SK-N-MC (cell line): ENCODE measurements around the gene TMEM185B.

ENCODE experiments used
- EZH2 ChIP-seq: fragments of 200-600 bp; sonication (generic); IDR thresholded peaks from one replicate; pipeline ENCODE4 v1.6.1; 2017; ENCODE audit warnings: antibody characterized with exemption
- POLR2AphosphoS5 ChIP-seq: IDR thresholded peaks from 2 replicates; pipeline ENCODE4 v1.6.1; 2012; ENCODE audit warnings: mild to moderate bottlenecking, low read depth, low read length, borderline replicate concordance

DNA sequence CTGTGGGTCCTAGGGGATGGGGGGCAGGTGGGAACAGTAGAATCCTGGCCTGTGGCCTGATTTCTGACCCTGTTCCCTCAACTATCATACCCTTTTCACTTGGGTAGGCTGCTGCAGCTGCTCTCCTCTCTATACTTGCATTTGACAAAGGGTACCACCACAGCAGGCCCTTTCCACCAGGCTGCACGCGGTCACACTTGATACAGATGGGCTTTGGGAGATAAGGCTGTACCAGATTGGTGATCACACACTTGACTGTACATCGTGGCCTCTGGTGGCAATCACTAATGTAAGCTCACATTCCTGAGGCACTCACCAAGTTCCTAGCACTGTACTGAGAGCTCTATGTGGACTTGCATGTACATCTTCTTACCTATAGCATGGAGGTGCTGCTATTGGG, 27.9 kb upstream of the TMEM185B start:
- no peak for TF ChIP-seq EZH2
- no peak for TF ChIP-seq POLR2AphosphoS5
